Measurements from ENCODE around the gene ABI1.

ABI1 gene

DNA sequence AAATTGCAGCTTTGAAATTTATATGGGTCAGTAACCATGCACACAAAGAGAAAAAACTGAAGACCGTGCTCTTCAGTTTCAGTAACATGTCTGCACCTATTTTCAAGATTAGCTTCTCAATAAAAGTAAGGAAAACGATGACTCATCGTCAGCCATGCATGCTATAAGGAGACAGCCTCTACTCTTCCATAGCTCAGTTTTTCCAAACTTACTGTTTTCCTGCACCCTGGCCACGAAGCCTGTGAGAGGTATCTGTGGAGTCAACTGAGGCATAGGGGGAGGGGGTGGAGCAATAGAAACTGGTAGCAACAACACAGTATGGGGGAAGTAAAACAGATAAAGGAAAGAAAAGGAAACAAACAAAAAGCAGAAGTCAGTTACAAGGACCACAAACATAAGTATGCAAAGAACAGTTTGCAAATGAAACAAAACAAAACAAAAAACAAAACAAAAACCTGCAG, 105.3 kb downstream of the ABI1 start:
- no peak for DNase-seq

DNA sequence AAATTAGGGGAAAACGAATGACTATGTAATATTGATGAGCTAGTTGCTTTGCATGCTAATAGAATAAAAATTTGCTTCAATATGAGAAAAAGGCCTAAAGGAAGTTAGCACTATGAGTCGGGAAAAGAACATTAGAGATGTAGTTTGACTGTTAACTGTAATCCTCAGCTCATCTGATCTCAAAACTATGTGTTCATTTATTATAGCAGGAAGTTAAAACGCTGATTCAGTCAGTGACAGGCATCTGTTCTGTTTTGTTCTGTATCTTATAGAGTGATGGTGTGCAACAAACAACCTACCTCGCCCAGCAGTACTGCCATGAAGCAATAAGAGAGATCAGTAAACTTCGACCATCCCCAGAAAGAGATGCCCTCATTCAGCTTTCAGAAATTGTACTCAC, 114.7 kb downstream of the ABI1 start:
- no peak for DNase-seq

DNA sequence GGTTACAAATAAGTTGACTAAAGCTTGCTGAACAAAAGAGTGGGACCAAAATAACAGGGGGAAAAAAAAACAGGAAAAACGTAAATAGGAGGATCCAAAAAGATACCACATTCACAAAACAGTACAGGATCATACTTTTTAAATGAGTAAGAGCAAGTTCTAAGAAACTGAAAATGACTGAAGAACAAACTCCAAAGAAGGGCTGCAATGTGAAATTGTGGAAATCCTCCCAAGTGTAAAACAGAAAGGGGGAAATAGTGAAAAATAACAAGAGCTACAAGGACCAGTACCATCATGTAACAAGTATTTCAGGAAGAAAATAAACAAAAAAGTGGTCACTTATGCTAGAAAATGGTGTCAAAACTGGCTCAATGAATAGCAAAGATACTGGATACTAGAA, 116.9 kb downstream of the ABI1 start:
- DNase-seq, result no peak

DNA sequence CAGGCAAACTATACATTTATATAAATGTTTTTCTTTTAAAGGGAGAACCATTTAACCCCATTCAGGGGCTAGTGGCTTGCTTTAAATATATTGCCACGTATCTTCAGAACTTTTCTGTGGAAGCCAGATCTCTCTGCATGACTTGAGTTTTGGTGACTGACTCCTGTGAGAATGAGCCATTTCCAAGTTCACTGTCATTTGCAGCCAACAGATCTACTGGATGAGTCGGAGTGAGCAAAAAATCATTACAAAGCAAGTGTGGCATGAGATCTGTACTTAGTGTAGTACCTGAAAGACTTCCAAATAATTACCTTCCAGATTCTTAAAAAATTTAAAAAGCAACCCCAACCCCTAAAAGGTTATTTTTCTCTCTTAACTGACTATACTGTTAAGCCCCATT, 117.7 kb downstream of the ABI1 start:
- no peak for DNase-seq

DNA sequence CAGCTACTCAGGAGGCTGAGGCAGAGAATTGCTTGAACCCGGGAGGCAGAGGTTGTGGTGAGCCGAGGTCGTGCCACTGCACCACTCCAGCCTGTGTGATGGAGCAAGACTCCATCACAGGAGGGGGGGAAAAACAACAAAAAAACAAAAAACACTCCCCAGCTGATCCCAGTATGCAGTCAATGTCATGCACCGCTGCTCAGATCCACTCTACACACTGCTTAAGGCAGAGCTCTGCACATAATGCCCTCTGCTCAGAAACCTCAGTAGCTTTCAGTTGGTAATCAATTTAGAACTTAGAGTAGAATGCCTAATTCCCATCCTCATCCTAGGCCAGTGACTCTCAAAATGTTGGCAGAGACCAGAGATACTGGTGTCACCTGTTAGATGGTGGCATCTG, 119.4 kb downstream of the ABI1 start:
- no peak for DNase-seq

DNA sequence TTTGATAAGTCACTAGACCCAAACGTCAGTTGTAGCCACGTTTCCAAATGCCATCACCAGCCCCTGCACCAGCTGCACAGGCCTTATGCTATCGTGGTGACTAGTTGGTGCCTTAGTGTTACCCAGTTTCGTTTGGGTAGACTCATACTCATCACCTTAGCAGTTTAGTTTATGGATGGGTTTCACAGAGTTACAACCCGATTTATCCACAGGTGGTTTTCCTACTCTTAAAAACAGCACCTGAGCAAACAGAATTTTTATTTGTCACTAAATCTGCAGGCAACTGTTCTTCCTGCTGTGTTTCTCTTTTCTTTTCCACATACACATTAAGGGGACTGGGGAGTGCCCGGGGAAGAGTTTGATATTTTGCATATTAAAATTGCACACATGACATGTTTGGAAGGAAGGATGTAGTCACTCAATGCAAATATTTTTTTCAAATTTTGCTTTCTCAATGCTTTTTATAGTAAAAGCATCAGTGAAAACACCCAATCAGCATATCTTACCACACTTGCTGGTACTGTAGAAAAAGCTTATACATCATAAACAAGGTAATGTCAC, 121.6 kb downstream of the ABI1 start:
- DNase-seq, result no peak

DNA sequence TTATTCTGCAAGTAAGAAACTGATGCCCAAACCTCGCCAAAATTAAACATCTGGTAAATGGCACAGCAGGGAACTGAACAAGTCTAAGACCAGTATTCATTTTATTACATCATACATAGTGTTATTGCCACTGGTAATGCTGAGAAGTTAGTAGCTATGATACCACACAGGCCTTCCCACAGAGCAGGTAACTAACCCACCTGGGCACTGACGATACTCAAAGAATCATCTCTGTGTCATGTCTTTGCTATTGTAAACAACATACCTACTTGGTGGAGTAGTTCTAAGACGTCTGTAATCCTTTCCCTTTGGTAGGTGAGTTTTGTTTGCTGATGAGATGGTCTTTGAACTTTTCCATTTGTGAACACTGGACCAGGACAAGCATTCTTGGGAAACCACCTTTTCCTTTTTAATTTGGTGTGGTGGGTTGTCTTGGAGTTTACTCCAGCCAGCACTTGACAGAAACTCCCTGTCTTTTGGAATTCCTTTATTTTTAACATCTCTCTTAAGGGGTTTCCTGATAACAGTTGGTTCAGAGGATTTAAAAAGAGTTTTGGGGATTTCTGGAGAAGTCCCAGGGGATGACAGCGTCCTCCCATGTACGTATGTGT, 122.4 kb downstream of the ABI1 start:
- no peak for DNase-seq

DNA sequence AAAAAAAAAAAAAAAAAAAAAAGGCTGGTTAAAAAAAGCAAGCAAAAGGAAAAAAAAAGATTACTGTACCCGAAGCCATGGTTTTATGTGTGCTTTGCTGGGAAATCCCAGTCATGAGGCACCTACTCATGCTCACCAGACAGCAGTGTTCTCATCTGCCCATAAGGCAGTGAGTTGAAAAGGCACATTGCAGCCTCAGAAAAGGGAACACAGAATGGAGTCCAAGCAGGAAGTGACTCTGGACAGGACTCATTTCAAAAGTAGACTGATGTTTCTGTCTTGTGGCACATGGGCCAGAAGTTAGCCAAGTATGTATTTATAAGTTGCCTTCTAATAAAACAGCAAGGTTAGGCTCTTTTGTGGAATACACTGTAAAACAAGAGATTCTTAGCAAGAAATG, 123.0 kb downstream of the ABI1 start:
- no peak for DNase-seq

DNA sequence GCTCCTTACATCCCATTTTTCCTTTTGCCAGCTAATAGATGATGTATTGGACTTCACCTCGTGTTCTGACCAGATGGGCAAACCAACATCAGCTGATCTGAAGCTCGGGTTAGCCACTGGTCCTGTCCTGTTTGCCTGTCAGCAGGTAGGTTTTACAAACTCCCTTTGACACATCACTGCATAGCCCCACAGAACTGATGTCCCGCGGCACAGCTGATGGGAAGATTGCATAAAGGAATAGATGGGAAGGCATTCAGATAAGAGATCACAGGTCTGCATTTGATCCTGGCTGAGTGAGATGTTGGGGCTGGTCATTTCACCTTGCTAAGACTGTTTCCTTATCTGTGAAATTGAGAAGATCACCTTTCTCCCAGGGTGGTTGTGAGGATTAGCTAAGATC, 125.3 kb downstream of the ABI1 start:
- DNase-seq, result no peak

DNA sequence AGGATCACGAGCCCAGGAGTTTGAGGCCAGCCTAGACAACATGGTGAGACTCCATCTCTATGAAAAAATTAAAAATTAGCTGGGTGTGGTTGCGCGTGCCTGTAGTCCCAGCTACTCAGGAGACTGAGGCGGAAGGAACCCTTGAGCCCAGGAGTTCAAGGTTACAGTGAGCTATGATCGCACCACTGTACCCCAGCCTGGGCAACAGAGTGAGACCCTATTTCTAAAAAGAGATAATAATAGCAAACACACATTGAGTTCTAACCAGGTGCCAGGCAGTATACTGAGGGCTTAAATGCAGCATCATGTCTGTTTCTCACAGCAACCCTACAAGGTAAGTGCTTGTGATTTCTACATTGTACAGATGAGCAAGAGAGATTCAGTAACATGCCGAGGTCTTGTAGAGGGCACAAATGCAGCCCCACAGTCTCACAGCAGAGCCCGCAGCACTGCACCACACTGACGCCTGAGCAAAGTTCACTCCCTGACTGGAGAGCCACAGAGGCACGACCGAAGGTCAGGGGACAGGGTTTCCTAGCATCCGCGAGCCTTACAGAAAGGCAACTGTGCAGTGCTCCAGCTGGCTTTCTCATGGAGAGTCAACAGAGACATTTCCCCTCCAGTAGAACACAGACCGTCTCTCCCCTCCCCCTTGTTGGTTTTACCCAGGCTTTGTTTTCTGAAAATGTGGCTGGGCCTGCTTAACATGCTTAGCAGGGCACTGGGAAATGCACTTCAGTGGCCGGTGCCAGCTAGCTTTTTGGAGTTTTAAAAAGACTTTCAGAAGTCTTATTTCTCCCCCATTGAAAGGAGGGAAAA, 126.8 kb downstream of the ABI1 start:
- no peak for DNase-seq

DNA sequence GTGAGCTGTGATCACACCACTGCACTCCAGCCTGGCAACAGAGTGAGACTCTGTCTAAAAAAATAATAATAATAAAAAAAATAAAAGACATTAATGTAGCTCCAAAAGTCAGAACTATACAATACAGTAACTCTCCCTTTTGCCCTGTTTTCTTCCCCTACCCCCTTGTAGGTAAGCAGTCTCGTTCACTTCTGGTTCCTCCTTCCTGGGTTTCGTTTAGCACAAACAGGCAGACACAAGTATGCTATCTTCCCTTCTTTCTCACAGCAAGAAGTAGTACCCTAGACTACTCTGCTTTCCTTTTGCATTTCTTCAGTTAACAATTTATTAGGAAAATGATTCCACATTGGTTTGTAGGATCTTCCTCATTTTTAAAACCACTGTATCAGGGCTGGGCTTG, 130.2 kb downstream of the ABI1 start:
- no peak for DNase-seq

DNA sequence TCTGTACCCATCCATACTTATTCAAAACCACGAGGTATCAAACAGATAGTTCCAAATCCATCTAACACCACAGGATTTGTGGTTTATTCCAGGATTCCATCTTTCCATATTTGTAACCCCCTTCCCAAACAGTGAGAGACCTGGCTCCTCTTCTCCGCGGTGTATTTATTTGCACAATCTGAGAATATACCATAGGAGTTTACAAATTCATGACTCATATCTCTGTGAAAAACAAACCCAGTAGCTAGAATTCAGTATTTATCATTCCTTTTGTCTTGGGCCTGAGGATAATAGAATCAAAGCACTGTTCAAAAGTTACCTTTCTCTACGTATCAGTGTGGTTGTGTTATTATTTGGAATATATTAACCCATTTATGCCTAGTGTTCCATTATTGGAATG, 131.4 kb downstream of the ABI1 start:
- no peak for DNase-seq

DNA sequence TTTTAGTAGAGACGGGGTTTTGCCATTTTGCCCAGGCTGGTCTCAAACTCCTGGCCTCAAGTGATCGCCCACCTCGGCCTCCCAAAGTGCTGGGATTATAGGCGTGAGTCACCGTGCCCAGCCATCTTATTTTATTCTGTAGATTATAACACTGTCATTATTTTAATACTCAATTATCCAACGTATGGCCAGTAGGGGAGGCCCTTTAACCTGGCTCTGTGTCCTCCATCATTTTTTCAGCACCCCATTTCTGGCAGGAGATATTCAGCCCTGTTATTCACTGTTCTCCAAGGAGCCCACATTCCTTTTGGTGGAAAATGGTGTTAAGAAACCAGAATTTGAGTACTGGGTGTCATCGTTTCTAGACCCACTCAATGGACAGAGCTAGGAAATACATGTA, 131.8 kb downstream of the ABI1 start:
- DNase-seq, result no peak

DNA sequence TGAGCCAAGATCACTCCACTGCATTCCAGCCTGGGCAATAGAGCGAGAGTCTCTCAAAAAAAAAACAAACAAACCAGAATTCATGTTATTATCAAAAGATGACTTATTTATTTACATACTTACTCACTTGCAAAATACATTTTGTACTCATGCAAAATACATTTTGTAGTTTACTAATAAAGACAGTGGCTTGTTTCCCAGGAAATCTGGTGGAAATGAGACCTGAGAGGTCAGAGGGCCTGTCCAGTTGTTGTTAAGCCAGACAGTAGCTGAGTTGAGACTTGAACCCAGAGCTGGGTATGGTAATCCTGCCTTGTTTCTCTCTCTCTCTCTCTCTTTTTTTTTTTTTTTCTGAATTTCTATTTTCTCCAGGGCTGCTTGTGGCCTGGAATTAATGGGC, 133.8 kb downstream of the ABI1 start:
- no peak for DNase-seq

DNA sequence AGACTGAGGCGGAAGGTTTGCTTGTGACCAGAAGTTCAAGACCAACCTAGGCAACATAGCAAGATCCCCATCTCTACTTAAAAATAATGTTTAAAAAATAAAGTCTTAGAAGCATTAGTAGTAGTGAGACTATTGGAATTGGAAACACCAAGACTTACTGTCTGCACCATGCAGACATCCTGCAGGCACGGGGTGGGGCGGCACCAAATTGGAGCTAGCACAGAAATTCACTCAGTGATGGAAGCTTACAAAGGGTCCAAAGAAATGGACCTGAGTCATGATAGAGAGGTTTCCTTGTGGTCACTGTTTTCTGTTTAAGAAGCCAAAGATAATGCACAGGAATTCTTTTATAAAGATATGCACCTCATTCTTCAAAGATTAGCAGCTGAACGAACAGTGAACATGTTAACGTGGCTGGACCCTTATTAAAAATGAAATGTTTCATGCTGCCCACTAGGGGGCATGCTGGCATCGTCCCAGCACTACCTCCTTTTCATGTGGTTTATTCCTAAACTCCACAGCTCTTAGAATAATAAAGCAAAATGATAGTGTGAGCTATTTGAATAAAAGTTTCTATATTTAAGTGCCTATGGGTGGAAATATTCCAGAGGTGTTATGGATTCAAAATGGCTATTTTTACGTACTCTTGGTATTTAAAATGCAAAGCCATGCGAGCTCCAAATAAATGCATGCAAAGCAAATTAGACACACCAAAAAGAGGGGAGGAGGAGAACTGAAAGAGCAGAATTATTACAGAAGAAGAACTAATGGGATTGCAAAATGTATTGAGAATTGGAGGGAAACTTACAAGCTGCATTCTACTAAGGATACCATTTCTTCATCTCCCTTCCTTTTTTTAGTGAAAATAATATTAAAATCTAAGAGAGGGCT, 134.7 kb downstream of the ABI1 start:
- DNase-seq, result peak; percentile 35

DNA sequence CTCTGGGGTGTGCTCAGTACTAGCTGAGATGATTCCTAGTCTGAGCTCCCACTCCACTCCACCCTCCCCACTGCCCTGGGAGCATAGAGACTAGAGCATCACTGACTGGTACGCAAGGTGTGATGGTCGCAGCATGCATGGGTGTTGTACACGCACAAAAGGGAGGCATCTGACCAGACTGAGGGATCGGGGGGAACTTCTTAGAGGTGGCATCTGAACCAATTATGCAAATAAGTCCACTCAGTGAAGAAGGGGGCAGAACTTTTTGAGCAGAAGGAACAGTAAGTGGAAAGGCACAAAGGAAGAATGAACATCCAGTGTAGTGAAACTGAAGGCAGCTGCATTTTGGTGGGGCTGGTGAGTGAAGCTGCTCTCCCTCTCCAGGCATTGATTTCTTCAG, 137.7 kb downstream of the ABI1 start:
- no peak for DNase-seq

DNA sequence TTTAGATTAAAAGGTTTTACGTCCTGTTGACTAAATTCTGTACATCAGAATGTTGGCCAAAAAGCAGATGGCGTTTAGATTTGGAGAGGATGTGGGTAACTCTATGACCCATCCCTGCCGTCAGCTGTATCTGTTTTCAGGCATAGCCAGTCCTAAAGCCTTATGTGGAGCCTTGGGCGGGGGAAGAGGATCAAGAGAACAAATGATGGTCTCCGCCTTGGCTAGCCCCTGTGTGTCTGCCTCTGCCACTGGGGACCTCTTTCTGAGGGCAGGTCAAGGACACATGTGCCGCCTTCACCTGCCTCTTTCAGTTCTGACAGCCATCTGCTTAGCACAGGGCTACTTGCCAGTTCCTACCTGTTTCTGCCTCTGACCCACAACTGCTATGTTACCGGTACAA, 139.2 kb downstream of the ABI1 start:
- no peak for DNase-seq

DNA sequence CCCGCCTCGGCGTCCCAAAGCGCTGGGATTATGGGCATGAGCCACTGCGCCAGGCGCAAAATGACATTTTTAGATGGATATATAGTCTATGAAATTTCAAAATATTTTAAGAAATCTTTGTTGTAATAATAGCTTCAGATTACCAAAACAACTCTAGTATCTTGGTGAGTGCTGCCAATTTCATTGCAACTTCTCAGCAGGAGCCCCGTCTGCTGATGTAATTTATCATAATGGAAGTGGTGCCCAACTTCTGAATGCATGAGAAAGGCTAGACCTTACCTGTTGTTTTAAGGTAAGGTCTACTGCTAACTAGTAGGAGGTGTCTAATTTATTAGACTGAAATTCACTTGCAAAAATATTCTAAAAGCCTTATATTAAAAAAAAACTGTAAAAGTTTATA, 143.3 kb downstream of the ABI1 start:
- DNase-seq, result no peak

DNA sequence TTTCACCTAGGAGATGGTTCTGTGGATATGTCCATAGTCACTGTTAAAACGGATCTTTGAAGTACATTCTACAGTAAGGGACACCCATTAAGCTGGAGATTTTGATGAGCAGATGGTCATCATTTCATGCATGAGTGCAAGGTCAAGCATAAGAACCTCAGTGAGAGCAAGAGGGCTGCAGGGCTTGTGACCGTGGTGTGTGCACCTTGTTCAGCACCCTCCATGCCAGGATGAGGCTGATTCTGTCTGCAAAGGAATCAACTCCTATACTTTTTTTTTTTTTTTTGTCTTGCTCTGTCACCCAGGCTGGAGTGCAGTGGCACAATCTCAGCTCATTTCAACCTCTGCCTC, 145.6 kb downstream of the ABI1 start:
- DNase-seq, result no peak

DNA sequence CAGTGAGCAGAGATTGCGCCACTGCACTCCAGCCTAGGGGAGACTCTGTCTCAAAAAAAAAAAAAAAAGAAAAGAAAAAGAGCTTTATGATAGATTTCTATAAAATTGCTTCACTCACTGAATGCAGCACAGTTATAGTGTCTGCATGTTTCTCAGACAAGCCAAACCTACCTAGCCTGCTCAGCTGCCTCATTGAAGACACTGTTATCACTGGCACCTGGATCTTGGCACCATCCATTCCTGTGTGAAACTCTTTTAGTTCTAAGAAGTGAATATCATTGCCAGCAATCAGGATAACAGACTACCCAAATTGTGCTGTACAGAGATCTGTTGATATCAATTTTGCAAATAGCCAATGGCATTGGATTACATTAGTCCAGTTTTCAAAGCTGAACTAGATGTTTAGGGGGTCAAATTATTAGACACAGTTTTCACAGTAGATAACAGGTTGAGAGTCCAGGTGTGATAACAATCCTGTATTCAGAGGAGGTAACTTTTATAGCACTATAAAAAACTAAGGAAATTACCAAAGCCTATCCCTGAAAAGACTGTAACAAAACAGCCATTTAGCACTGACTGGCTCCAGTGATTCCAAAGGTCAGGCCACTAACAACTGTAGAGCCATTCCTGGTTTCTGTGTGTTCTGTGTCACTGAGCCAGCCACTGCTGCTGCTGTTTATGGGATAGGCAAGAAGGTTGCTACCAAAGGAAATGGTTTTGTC, 146.2 kb downstream of the ABI1 start:
- no peak for DNase-seq

DNA sequence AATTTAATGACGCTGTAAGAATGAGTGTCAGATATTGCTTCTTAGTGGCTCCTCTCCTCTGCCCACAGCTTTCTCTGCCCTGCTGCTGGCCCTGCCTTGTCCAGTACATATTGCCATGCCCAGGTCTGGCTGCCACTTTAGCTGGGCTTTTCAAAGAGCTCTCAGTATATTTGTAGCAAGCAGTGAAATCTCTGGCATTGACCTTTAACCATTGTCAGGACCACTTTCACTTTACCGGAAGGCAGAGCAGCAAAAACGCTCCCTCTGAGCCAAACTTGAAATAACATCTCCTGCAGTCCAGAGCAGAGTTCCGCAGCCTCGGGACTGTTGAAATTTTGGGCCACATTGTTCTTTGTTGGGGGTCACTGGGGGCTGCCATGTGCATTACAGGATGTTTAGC, 149.4 kb downstream of the ABI1 start:
- no peak for DNase-seq

DNA sequence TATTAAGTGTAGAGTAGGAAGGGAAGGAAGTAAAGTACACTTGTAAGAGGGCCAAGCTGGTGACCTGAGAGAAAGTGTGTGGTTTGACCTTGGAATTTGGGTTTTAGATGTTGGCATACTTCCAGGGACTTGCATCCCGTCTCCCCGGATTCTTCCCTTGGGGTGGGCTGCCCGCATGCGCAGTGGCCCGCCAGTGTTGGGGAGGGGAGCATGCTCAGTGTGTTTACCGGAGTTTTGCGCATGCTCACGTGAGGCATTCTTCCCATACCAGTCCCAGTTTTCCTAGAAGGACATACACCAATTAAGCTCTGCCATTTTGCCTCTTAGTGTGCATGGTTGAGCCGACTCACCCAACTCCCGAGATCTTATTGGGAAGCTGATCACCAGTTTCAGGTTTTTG, 153.8 kb downstream of the ABI1 start:
- DNase-seq, result no peak

DNA sequence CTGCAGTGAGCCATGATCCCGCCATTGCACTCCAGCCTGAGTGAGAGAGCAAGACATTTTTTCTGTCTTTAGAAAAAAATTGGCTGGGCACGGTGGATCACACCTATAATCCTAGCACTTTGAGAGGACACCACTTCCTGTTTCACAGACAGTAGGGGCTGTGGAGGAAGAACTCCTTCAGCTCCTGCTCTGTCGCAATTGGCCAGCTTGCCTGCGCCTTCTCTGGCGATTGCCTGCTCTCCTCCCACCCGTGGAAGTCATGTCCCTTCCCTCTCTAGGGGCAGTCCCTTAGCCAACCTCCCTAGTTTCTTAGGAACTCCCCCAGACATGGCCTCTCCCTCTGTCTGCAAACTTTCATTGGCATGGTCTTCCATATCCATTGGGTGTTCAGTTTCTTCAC, 154.6 kb downstream of the ABI1 start:
- DNase-seq, result no peak

All from NCI-H82 (cell line).